ENCODE measurements around the gene ZNF43.
"Not testable (repeated sequence)": the region's sequence is repeated elsewhere in the genome, so short reads cannot be mapped to it uniquely, and the experiment has no call there.

ZNF43 gene

DNA sequence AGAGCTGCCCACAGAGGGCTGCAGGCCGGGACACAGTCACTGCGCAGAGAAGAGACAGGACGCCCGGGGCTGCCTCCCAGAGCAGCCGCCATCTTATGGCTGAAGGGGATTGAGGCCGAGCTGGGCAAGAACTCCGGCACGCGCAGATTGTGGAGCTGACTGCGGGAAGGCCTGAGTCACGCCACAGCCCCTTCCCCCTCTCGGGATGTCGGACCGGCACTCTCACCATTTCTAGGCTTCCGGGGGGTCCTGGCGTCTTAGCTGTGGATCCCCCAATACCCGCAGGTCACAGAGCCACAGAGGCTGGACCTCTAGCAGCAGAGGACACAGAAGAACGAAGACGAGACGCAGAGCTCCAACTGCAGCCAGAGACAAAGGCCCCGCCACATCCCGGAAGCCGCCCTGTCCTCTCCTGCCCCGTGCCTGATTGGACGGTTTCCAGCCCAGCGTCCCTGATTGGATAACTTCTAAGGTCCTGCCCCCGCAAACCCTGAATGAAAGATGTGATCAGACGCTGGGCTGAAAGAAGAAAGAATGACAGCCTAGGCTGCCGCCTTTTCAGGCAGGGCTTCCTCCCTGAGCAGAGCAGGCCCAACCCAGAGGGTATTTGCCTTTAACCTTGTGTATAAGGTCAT lies at the start of gene ZNF43:
Gene ZNF43 (minus strand): TSS at position 373 of the 635 bp plus-strand sequence. CDS start 144 bp downstream, at position 229.
- DNase-seq: peak; percentile 68 to 97 (median 93)

DNA sequence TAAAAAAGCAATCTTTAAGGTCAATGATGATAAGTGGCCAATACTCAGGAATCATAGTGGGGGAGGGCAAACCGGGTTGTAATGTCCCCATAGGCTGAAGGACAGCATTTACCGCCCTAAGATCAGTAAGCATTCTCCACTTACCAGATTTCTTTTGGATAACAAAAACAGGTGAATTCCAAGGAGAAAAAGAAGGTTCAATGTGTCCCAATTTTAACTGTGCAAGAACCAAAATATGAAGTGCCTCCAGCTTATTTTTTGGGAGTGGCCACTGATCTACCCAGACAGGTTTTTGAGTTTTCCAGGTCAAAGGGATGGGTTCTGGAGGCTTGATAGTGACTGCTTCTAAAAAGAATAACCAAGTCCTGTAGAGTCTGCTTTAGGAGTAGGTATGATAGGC lies 49.5 kb upstream of the ZNF43 start:
- DNase-seq: not testable (repeated sequence)

DNA sequence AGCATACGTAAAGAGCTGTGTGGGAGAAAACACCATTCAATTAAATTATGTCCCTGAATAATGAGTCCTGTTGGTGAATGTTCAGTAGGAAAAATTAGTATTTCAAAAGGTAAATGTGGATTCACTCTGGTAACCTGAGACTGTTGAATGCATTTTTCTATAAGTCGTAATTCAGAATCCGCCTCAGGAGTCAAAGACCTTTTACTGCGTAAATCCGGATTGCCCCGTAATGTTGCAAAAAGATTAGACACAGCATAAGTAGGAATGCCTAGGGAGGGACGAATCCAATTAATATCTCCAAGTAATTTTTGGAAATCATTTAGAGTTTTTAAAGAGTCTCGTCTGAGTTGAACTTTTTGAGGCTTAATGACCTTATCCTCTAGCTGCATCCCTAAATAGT lies 48.8 kb upstream of the ZNF43 start:
- not testable (repeated sequence) for DNase-seq

DNA sequence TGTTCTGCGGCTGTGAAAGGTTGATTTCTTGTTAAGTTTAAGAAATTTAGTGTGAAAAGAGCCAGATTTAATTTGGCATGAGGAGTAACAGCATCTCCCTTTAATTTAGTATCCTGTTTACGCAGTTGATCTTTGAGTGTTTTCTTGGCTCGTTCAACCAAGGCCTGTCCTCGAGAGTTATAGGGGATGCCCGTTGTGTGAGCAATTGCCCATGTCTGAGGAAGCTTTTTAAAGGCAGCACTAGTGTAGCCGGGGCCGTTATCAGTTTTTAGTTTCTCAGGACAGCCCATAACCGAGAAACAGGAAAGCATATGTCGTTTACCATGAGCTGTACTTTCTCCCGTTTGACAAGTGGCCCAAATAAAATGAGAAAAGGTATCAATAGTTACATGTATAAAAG lies 47.5 kb upstream of the ZNF43 start:
- no peak for DNase-seq

GRCh38 chr19:21880761-21881160 lies 44.8 kb upstream of the ZNF43 start:
- peak in 1 of 58 donors; percentile 1 for DNase-seq

- no peak for DNase-seq
Measured at GRCh38 chr19:21878646-21879045, 42.7 kb upstream of the ZNF43 start.

DNA sequence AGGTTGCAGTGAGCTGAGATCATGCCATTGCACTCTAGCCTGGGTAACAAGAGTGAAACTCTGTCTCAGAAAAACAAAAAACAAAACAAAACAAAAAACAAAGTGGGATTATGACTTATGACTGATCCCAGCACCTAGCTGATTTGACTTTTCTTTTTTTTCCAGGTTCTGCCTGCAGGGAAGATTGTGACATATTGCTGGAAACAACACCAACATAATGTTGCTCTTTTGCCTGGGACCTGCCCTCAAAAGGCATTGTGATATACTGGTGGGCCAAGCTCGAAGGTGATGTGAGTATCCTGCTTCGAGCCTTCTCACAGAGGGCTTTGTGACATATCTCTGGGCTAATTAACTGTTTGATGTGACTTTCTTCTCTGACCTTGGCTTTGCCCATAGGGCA lies 42.0 kb upstream of the ZNF43 start:
- no peak for DNase-seq

DNA sequence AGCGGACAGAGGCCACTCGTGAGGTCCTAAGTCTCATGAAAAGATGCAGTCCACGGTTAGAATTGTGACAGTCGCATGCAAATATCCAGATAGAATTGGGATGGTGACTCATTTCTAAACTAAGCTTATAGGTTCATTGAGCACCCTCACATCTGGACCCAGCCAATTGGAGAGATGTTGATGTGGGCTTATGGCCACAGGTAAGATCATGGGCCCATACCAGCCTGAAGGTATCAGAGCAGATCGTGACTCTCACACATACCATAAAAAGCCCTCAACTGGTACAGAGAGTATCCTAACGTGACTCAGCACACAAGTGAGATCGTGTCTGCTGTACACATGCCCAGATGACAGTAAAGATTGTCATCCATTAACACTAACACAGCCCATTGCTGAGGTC lies 40.6 kb upstream of the ZNF43 start:
- DNase-seq: not testable (repeated sequence)

DNA sequence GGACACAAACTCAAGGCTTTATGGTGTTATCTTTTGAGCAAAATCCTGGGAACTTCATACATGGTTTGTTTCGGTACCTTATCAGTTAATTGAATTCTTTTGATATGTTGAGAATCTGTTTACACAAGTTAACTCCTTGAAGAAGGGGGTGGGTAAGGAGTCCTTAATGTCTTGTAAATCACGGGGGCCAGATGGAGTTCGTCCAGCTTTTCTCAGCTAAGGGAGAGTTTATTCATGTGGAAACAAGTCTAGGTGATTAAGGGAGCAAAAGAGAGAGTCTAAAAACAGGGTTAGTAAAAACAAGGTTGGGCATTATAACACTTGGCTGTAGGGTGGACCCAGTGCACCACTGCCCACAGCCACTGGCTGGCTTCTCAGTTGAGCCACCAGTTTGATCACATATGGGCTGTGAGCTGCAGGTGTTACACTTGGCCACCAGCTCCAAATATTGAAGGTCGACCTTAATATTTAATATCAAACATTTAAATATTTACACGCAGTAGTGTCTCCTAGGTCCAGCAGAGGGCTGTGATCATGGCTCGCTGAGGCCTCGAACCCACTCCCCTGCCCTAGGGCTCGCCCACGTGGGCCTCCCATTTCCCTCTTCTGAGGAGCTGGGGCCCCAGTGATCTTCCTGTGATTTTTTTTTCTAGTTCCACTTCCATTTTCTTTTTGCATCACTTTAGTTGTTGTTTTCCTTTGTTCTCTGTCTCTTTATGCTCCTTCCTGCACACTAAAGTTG lies 21.0 kb upstream of the ZNF43 start:
- no peak for DNase-seq

- DNase-seq: peak; percentile 51 to 96 (median 90)
Measured at GRCh38 chr19:21851596-21852345, 15.8 kb upstream of the ZNF43 start.

GRCh38 chr19:21850656-21851255 lies 14.8 kb upstream of the ZNF43 start:
- DNase-seq: no peak

DNA sequence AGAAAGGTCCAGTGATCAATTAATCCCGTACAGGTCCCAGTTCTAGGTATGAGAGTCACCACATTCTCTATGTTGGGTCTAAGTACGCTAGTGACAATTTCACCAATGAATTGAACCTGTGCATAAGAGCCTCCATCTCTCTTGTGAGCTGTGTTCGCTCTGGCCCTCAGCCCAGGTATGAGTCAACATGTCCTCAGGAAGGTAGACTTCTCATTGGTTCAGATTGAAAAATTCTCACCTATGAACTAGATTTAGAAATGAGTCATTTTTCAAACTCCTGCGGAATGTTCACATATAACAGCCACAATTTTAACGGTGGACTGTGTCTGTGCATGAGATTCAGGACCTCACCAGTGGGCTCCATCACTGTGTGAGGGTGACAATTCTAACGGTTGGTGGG lies 12.7 kb upstream of the ZNF43 start:
- no peak for DNase-seq

GRCh38 chr19:21843081-21843480 lies 7.1 kb upstream of the ZNF43 start:
- no peak for DNase-seq

DNA sequence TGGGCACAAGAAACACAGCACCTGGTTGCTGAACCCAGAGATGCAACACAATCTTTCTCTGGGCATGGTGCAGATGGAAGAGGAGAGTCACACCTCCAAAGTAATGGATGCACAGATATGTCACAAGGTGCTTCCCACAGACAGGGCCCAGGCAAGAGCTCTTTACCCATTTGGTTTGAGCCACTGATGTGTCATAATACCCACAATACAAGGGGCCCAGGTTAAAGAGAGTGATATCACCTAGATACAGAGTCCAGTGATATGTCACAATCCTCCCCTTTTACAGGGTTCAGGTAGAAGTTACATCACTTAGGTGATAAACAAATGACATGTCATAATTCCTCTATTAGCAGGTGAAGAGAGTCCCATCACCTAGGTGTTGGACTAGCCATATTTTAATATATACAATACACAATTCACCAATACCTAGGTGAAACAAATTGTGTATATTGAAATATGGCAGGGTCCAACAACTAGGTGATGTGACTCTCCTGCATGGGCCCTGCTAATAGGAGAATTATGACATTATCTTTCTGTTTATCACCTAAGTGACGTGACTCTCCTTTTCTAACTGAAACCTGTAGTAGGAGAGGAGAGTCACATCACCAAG lies 5.6 kb upstream of the ZNF43 start:
- no peak for DNase-seq

DNA sequence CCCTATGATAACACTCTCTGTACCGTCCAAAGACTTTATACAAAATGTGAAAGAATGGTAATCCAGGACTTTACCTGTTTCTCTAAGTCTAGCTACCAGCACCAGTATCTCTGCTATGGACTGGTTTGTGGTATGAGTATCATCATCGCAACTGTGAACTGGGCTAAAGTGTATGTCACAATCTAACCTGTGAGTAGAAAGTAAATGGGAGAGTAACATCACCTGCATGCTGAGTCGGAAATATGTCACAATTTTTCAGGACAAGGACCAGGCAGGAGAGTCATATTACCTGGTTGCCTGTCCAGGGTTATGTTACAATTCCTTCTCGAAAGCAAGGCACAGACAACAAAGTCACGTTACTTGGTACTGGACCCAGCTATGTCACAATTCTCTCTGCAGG lies 5.1 kb upstream of the ZNF43 start:
- no peak for DNase-seq

- no peak for DNase-seq
Measured at GRCh38 chr19:21839976-21840375, 4.0 kb upstream of the ZNF43 start.

GRCh38 chr19:21838646-21839045 lies 2.7 kb upstream of the ZNF43 start:
- DNase-seq: no peak

- peak in 6 of 58 donors; percentile 6 to 53 (median 40) for DNase-seq
Measured at GRCh38 chr19:21835429-21835809, 563 bp downstream of the ZNF43 start.

DNA sequence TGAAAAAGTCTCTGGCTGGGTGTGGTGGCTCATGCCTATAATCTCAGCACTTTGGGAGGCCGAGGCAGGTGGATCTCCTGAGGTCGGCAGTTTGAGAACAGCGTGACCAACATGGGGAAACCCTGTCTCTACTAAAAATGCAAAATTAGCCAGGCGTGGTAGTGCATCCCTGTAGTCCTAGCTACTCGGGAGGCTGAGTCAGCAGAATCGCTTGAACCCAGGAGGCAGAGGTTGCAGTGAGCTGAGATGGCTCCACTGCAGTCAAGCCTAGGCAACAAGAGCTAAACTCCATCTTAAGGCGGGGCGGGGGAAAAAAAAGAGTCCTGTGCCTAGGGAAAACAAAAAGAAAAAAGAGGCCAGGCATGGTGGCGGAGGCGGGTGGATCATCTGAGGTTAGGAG lies 2.2 kb downstream of the ZNF43 start:
- DNase-seq: no peak

- no peak for DNase-seq
Measured at GRCh38 chr19:21824679-21825078, 11.3 kb downstream of the ZNF43 start.

- DNase-seq: no peak
Measured at GRCh38 chr19:21823224-21823623, 12.8 kb downstream of the ZNF43 start.

DNA sequence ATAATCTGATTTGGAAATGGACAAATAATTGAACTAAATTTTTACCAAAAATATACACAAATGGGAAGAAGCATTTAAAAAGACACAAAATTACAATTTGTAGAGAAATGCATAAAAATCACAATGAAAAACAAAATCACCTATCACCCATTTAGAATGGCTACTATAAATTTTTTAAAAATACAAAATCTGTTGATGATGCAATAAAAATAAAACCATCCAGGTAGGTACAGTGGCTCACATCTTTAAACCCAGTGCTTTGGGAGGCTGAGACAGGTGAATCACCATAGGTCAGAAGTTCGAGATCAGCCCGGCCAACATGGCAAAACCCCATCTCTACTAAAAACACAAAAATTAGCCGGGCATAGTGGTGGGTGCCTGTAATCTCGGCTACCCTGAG lies 23.5 kb downstream of the ZNF43 start:
- DNase-seq: no peak

All from anterior cingulate cortex (tissue), 58 donors.